GM18526 (cell line): Measurements from ENCODE around the gene OR2F1.

ENCODE experiments used
- POLR2A ChIP-seq: IDR thresholded peaks from 3 replicates; pipeline ENCODE4 v1.6.1; 2011; ENCODE audit not compliant: insufficient read length; ENCODE audit errors: extremely low read depth

OR2F1 gene

GRCh38 chr7:143936087-143937009, 18.3 kb upstream of the OR2F1 start:
- TF ChIP-seq POLR2A, result no peak

GRCh38 chr7:143938379-143939243, 16.0 kb upstream of the OR2F1 start:
- no peak for TF ChIP-seq POLR2A

GRCh38 chr7:143945423-143945822, 9.2 kb upstream of the OR2F1 start:
- no peak for TF ChIP-seq POLR2A

DNA sequence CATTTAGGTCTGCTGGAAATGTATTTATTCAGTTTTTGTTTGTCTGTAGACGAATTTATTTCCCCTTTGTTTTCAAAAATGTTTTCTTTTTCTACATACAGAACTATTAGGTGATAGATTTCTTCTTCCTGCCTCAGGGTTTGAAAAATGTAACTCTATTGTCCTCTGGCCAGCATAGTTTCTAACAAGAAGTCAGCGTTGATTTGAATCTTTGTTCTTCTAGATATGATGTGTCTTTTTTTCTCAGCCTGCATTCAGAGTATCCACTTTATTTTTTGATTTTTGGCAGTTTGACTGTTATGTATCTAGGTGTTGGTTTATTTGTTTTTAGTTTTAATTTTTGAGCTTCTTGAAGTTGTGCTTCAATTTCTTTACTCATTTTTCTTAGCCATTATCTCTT, 7.5 kb upstream of the OR2F1 start:
- TF ChIP-seq POLR2A, result no peak

DNA sequence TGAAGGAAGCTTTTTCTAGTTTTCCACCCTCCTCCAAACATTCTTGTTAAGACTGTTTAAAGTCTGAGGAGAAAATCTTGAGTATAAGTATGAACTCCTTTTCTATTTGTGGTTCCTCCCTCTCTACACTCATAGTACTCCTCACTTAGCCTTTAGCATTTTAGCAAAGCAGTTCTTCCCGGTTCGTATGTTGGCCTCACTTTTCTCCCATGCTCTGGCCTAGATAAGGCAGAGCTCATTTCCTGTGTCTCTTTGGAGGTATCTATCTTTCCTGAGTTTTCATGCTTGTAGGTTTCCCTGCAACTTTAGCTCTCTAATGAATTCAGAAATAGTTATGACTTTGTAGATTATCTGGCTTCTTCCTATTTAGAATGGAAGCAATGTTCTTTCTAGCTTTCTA, 5.9 kb upstream of the OR2F1 start:
- no peak for TF ChIP-seq POLR2A

- no peak for TF ChIP-seq POLR2A
Observed at GRCh38 chr7:143953421-143953820, 1.2 kb upstream of the OR2F1 start.

- no peak for TF ChIP-seq POLR2A
Observed at GRCh38 chr7:143954135-143954534, 509 bp upstream of the OR2F1 start.

GRCh38 chr7:143958781-143959180, 4.1 kb downstream of the OR2F1 start:
- no peak for TF ChIP-seq POLR2A

GRCh38 chr7:143960813-143961610, 6.4 kb downstream of the OR2F1 start:
- TF ChIP-seq POLR2A, result no peak

DNA sequence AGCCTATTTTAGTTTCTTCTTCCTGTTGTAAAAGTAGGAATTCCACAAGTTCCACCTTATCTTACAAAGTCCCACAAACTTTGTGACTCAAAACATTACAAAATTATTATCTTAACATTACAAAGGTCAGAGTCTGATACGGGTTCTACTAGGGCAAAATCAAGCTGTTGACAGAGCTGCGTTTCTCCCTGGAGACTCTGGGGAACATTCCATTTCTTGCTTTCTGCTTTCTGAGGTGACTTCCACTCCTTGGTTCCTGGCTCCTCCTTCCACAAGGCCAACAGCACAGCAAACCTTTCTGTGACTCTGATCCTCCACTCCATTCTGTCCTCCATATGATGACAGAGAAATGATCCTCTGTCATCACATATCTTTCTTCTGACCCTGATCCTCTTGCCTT, 10.6 kb downstream of the OR2F1 start:
- no peak for TF ChIP-seq POLR2A

GRCh38 chr7:143967398-143967797, 12.8 kb downstream of the OR2F1 start:
- no peak for TF ChIP-seq POLR2A

DNA sequence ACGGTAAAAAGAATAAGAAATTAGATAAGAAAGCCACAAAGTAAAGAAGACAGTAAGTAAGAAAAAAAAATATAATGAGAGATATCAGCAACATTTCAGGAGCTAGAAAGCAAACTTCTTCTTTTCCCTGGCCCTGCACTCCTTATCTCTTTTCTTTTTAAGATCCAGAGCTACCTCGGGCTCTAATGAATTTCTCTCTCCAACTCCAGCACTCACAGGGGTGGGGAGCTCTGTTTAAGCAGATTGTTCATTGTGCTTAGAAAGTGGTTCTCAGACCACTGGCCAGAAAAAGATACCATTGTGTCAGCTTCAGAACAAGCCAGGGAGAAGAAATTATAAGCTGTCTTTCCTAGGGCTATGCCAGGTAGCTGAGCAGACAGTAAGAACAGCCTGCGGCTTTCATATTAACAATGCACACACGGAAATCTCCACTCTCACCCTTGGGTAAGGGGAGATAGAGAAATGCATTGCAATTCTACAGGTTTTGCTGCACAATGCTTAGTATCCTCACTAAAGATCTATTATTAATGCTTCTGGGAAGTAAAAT, 19.3 kb downstream of the OR2F1 start:
- no peak for TF ChIP-seq POLR2A

DNA sequence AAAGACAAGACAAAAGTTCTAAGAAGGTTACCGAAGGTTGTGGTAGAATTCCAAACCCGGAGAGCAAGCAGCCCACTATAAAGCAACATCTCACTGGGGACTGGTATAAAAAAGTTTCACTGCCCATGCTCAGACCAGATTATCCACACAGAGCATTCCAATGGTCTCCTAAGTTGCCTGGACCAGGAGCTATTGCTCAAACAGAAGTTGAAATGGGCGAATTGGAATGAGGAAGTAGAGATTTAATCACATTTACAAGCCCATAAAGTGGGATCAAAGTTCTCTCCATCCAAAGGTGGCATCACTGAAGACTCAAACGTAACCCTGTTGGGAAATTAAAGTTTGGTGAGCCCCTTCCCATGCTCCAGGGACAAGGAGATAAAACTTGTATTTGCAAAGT, 19.8 kb downstream of the OR2F1 start:
- TF ChIP-seq POLR2A, result no peak

DNA sequence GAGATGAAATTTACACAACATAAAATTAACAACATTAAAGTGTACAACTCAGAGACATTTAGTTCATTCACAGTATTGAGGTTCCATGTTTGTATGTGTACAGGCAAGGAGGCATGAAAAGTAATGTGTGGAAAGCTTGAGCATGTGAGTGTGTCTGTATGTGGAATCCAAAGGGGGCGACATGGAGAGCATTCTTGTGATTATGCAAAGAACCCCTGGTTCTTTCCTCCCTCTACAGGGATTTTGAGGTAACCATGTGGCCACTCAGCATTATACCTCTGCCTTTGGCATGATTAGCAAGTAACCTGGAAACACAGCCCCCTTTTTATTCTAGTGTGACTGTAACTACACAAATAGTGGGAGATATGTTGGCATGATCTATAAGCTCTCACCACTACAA, 21.0 kb downstream of the OR2F1 start:
- TF ChIP-seq POLR2A, result no peak

DNA sequence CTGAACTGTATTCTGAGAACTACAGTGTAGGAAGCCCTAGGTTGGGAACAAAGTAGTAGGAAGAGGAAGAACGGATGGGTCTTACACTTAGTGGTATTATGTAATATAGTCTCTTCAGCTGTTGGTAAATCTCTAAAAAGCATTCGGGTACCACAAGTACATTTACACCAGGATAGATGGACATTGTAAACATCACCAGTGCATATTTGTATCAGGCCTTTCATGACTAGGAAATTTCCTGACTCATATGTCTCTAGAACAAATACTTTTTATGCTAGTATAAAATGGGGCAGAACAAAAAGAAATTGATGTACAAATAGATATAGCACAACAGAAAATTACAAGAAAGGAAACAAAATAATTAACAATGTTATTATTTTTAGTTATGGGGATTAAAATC, 23.9 kb downstream of the OR2F1 start:
- no peak for TF ChIP-seq POLR2A
